Measurements from ENCODE around the gene HM13. TPM values are rescaled to one million over a fixed set of nuclear protein-coding genes. Genes with fewer than 3 reads are reported as not detected.
A peak's percentile ranks its signal among the peaks of the same experiment; 100 is the strongest.

The HM13 gene
- total and polyA plus RNA-seq, 10 donors = 62.1 to 122 (median 103) TPM

DNA sequence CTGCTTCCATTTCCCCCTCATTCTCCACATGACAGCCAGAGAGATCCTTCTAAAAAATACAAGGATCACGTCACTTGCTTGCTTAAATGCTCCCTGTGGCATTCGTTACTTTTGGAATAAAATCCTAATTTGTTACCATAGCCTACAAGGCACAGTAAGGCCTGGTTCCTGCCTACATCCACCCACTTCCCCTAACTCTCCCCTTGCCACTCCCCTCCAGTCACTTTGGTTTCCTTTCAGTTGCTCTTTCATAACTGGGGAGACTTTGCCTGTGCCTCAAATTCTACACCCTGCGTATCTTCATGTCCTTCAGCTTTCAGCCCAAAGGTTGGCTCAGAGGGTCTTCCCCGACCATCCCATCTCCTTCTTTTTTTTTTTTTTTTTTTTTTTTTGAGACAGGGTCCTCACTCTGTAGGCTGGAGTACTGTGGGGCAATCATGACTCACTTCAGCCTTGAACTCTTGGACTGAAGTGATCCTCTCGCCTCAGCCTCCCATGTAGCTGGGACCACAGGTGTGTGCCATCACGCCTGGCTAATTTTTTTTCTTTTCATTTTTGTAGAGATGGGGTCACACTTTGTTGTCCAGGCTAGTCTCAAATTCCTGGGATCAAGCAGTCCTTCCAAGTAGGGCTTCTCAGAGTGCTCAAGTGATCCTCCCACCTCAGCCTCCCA lies 103.3 kb downstream of the HM13 start:
- no peak for DNase-seq
- H3K27me3 ChIP-seq (replicated peaks in 1 of 7) = no peaks in the 10 kb centered on the region
- 36 to 56% (median 47%) methylated on average over 6 of the region's 6 CpGs for WGBS, 5 donors
- peaks cover 6 to 38% (median 18%) of the 10 kb centered on the region in 6 donors for H3K4me1 ChIP-seq
- intact Hi-C loops (cut with DNase I; ENCODE audit: low total_unique reads) = no loop called here
- H3K27ac ChIP-seq = peak overlapping the region in 6 of 8 donors; percentile 16 to 73 (median 52)
- no peak overlapping the region for H3K4me3 ChIP-seq
- H3K9me3 ChIP-seq = no peaks in the 10 kb centered on the region
- no peak for TF ChIP-seq POLR2AphosphoS5 (IDR thresholded peaks at IDR 0.05)
- no peak for TF ChIP-seq POLR2A (IDR thresholded peaks at IDR 0.05)
- TF ChIP-seq, protein P1, sequence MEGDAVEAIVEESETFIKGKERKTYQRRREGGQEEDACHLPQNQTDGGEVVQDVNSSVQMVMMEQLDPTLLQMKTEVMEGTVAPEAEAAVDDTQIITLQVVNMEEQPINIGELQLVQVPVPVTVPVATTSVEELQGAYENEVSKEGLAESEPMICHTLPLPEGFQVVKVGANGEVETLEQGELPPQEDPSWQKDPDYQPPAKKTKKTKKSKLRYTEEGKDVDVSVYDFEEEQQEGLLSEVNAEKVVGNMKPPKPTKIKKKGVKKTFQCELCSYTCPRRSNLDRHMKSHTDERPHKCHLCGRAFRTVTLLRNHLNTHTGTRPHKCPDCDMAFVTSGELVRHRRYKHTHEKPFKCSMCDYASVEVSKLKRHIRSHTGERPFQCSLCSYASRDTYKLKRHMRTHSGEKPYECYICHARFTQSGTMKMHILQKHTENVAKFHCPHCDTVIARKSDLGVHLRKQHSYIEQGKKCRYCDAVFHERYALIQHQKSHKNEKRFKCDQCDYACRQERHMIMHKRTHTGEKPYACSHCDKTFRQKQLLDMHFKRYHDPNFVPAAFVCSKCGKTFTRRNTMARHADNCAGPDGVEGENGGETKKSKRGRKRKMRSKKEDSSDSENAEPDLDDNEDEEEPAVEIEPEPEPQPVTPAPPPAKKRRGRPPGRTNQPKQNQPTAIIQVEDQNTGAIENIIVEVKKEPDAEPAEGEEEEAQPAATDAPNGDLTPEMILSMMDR (IDR thresholded peaks at IDR 0.05 in 8 of 11, conservative IDR thresholded peaks at IDR 0.05 in 3 of 11) = no peak
- no peaks in the 10 kb centered on the region for H3K36me3 ChIP-seq

Small RNA genes within 50 kb of the gene (microRNA-seq; reads per million reads assigned to microRNA genes)
- gene MIR3193 = 0 to 0.57 (median 0) reads per million in 3 donors

Small RNA genes within 50 kb of the gene (small RNA-seq; reads per million reads assigned to genes)
- 0 reads per million in 4 donors for gene MIR3193

Other genes starting within 250 kb of the HM13 start
- not detected for gene DEFB116, start 205.9 kb upstream of the HM13 start, total RNA-seq
- not detected for gene DEFB116, start 205.9 kb upstream of the HM13 start, polyA plus RNA-seq
- not detected for gene DEFB118, start 145.8 kb upstream of the HM13 start, total RNA-seq
- not detected for gene DEFB118, start 145.8 kb upstream of the HM13 start, polyA plus RNA-seq
- not detected for gene DEFB119, start 123.9 kb upstream of the HM13 start, total RNA-seq
- gene DEFB119, start 123.9 kb upstream of the HM13 start, polyA plus RNA-seq = not detected
- not detected for gene DEFB121, start 108.2 kb upstream of the HM13 start, total RNA-seq
- gene DEFB121, start 108.2 kb upstream of the HM13 start, polyA plus RNA-seq = not detected
- gene DEFB123, start 73.8 kb upstream of the HM13 start, total RNA-seq = not detected
- gene DEFB123, start 73.8 kb upstream of the HM13 start, polyA plus RNA-seq = not detected
- gene DEFB124, start 39.3 kb upstream of the HM13 start, total RNA-seq = not detected
- under 1 TPM in 1 of 3 donors, not detected in 2; 0.24 TPM for gene DEFB124, start 39.3 kb upstream of the HM13 start, polyA plus RNA-seq
- gene REM1, start 39.2 kb upstream of the HM13 start, total RNA-seq = 1 to 10 TPM in 6 of 7 donors, under 1 TPM in 1; 0.79 to 8.1 (median 1.7) TPM
- gene REM1, start 39.2 kb upstream of the HM13 start, polyA plus RNA-seq = 1 to 10 TPM; 1.2 to 1.6 (median 1.4) TPM
- gene ID1, start 90.8 kb downstream of the HM13 start, total RNA-seq = 100 to 1,000 TPM in 5 of 7 donors, 10 to 100 TPM in 2; 77.1 to 222 (median 124) TPM
- 100 to 1,000 TPM in 2 of 3 donors, 10 to 100 TPM in 1; 47.6 to 131 (median 122) TPM for gene ID1, start 90.8 kb downstream of the HM13 start, polyA plus RNA-seq
- gene COX4I2, start 123.5 kb downstream of the HM13 start, total RNA-seq = 1 to 10 TPM in 3 of 7 donors, not detected in 4; 1.1 to 1.5 (median 1.5) TPM
- 1 to 10 TPM; 1.9 to 4.6 (median 2.0) TPM for gene COX4I2, start 123.5 kb downstream of the HM13 start, polyA plus RNA-seq
- 100 to 1,000 TPM in 4 of 7 donors, 10 to 100 TPM in 3; 70.2 to 167 (median 107) TPM for gene BCL2L1, start 208.4 kb downstream of the HM13 start, total RNA-seq
- gene BCL2L1, start 208.4 kb downstream of the HM13 start, polyA plus RNA-seq = 10 to 100 TPM; 18.7 to 55.5 (median 22.7) TPM
- gene TPX2, start 224.8 kb downstream of the HM13 start, total RNA-seq = 10 to 100 TPM in 3 of 7 donors, 1 to 10 TPM in 4; 2.6 to 16.2 (median 8.8) TPM
- 1 to 10 TPM; 1.4 to 9.3 (median 3.1) TPM for gene TPX2, start 224.8 kb downstream of the HM13 start, polyA plus RNA-seq